SK-N-DZ (cell line): ENCODE measurements around the gene NDFIP1.
"Not testable (repeated sequence)": the region's sequence is repeated elsewhere in the genome, so short reads cannot be mapped to it uniquely, and the experiment has no call there.

Experiments used
- DNase-seq: peaks from one replicate; pipeline ENCODE4 v3.0.0-alpha.2; 2015; ENCODE audit warnings: low spot score

Gene NDFIP1

GRCh38 chr5:142153674-142154448 is 45.3 kb downstream of the NDFIP1 start:
- DNase-seq, result no peak

GRCh38 chr5:142154449-142154841 is 45.9 kb downstream of the NDFIP1 start:
- DNase-seq, result not testable (repeated sequence)

GRCh38 chr5:142156839-142157463 is 48.4 kb downstream of the NDFIP1 start:
- DNase-seq, result no peak

GRCh38 chr5:142159354-142159753 is 50.8 kb downstream of the NDFIP1 start:
- no peak for DNase-seq

- no peak for DNase-seq
Measured at GRCh38 chr5:142164315-142164714, 55.7 kb downstream of the NDFIP1 start.

GRCh38 chr5:142166754-142167153 is 58.2 kb downstream of the NDFIP1 start:
- no peak for DNase-seq

- DNase-seq, result no peak
Measured at GRCh38 chr5:142167458-142167857, 58.9 kb downstream of the NDFIP1 start.

- DNase-seq, result no peak
Measured at GRCh38 chr5:142168365-142168764, 59.8 kb downstream of the NDFIP1 start.

- peak; percentile 44 for DNase-seq
Measured at GRCh38 chr5:142170254-142170953, 61.8 kb downstream of the NDFIP1 start.

GRCh38 chr5:142171270-142171669 is 62.7 kb downstream of the NDFIP1 start:
- DNase-seq, result no peak

GRCh38 chr5:142175039-142175438 is 66.5 kb downstream of the NDFIP1 start:
- no peak for DNase-seq

GRCh38 chr5:142175461-142176142 is 67.0 kb downstream of the NDFIP1 start:
- DNase-seq, result peak; percentile 61

- DNase-seq, result peak; percentile 34
Measured at GRCh38 chr5:142176255-142176654, 67.7 kb downstream of the NDFIP1 start.

GRCh38 chr5:142178651-142179050 is 70.1 kb downstream of the NDFIP1 start:
- DNase-seq, result no peak

- no peak for DNase-seq
Measured at GRCh38 chr5:142179776-142180387, 71.3 kb downstream of the NDFIP1 start.

GRCh38 chr5:142181096-142181495 is 72.5 kb downstream of the NDFIP1 start:
- DNase-seq, result no peak

- DNase-seq, result peak; percentile 47
Measured at GRCh38 chr5:142181547-142182163, 73.1 kb downstream of the NDFIP1 start.

- DNase-seq, result peak; percentile 93
Measured at GRCh38 chr5:142182840-142183239, 74.3 kb downstream of the NDFIP1 start.

GRCh38 chr5:142183561-142183960 is 75.0 kb downstream of the NDFIP1 start:
- DNase-seq, result peak; percentile 50

- DNase-seq, result no peak
Measured at GRCh38 chr5:142184988-142185387, 76.4 kb downstream of the NDFIP1 start.

GRCh38 chr5:142186514-142186856 is 77.9 kb downstream of the NDFIP1 start:
- no peak for DNase-seq
